PFSK-1 (cell line): ENCODE measurements around the gene SCMH1.

ENCODE experiments used
- REST ChIP-seq, 2 experiments: IDR thresholded peaks; 2 replicates each; pipeline versions ENCODE4 v1.6.1 to v1.8.0; 2011 to 2012; ENCODE audit warnings: low read depth in 2 of 2, low read length in 2 of 2, control low read depth in 1 of 2, inconsistent platforms in 1 of 2, mild to moderate bottlenecking in 1 of 2, moderate library complexity in 1 of 2; ENCODE audit not compliant: insufficient read depth in 1 of 2
- SIN3A ChIP-seq: IDR thresholded peaks from 2 replicates; pipeline ENCODE4 v1.6.1; 2012; ENCODE audit warnings: mild to moderate bottlenecking, low read length, moderate library complexity, borderline replicate concordance; ENCODE audit not compliant: insufficient read depth
- TAF1 ChIP-seq: IDR thresholded peaks from 2 replicates; pipeline ENCODE4 v1.6.1; 2012; ENCODE audit warnings: low read length, control low read depth, borderline replicate concordance; ENCODE audit not compliant: insufficient read depth

GRCh38 chr1:41098730-41099460 is 143.2 kb downstream of the SCMH1 start:
- TF ChIP-seq TAF1 (no peak), REST (IDR thresholded peaks at IDR 0.05; ENCODE audit: insufficient read depth in 1 of 2, low read depth in 2 of 2, low read length in 2 of 2) (no peak), SIN3A (no peak)
